ENCODE data around the gene CEL. TPM values are rescaled to one million over a fixed set of nuclear protein-coding genes. Genes with fewer than 3 reads are reported as not detected.
A peak's percentile ranks its signal among the peaks of the same experiment; 100 is the strongest.
"Not testable (repeated sequence)": the region's sequence is repeated elsewhere in the genome, so short reads cannot be mapped to it uniquely, and the experiment has no call there.

The CEL gene
- polyA plus RNA-seq, 1 donor, result 2.6 TPM

DNA sequence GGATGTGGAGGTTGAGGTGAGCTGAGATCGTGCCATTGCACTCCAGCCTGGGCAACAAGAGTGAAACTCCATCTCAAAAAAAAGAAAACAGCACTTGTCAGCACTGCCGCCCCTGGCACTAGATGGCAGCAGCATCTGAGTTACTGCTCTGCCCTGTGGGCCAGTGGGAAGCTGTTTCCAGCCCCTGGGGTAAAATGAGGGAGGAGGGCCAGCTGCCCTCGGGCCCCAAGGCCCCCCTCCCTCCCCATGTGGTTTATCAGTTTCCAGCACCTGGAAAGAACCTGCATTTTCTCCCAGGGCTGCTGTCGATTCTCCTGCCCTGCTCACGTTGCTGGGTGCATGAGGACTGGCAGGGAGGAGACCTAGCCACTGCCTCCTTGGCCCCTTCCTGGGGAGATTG is 13.2 kb upstream of the CEL start:
- DNase-seq, result no peak

DNA sequence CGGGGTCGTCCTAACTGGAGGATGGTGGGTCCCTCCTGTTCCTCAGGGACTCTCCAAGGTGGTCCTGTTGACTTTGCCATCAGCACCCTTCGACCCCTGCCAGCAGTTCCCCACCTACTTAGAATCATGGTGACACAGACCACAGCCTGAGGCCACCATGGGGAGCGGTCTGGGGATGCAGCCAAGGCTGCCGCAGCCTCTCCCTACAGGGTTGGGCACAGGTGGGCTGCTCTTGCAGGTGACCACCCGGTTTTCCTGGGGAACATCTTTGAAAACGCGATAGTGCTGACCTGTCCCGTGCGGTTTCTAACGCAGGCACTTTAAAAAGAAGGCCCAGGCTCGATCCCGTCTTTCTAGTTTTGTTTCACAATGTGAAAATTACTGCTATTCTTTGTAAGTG is 12.7 kb upstream of the CEL start:
- no peak for DNase-seq

DNA sequence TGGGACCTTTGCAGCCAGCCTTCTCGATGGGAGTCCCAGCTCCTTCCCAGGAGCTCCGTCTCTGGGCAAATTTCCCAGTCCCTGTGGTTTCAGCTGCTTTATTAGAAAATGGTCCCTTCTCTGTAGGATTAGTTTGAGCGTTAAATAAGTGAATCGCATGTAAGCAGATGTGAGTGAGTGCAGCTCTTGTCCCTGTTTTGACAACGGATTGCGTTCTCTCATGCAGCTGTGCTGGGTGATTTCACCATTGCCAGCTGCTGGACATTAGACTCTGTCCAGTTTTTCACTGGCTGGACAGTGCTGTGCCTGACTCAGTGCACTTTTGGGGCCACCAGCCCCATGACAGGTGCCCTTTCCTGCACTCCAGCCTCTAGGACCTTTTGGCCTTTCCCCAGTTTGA is 11.6 kb upstream of the CEL start:
- peak; percentile 33 for DNase-seq

DNA sequence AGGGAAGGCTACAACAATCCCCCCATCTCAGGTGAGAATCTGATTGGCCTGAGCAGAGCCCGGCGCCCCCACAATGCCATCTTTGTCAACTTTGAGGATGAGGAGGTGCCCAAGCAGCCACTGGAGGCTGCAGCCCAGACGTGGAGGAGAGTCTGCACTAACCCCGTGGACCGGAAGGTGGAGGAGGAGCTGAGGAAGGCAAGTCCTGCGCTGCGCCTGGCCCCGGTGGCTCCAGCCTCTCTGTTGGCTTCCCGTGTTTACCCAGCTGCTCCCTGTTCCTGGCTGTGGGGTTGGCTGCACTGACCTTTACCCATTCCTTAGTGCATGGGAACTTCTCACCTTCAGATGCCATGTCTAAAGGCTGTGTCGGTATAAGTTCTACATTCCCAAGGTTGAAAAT is 11.0 kb upstream of the CEL start:
- no peak for DNase-seq

DNA sequence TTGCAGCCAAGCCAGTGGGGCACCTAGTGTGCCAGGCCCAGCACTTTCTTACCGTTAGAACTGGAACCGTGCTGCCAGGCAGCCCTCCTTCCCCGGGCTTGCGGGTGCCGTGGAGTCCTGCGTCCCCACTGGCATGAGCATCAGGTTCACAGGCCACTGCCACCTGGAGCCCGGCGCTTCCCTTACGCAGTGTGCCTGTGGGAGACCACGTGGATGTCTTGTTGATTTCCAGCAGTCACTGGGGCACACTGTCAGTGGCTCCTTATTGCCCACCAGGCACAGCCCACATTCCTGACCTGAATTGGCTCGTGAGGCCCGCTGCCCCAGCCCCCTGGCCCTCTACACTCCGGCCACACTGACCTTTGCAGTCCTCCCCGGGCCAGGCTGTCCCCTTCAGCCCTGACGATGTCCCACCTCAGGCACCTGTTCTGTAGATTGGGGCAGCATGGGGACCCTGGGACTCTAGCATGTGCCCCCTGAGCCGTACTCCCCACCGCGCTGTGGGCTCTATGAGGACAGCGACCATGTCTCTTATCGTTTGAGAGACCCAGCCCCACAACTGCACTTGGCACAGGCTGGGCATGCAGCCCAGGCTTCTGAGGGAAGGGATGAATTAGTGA is 10.4 kb upstream of the CEL start:
- DNase-seq, result no peak

DNA sequence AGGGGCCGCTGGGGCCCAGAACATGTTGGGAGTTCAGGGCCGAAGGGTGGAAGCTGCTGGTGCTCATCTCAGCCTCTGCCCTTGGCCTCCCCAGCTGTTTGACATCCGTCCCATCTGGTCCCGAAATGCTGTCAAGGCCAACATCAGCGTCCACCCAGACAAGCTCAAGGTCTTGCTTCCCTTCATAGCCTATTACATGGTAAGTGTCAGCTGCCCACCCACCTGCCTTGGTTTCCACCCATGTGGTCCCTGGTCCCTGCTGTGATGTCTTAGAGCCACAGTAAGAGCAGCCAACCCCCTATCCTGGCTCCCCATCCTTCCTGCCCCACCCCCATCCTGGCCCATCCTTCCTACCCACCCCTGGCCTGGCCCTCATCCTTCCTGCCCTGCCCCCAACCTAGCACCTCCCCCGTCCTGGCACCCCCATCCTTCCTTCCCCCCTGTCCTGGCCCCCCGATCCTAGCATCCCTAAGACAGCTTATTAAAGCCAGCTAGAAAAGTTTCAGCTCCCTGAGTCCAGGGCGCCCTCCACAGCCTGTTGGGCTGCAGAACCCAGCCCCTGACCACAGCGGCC is 9.7 kb upstream of the CEL start:
- no peak for DNase-seq

DNA sequence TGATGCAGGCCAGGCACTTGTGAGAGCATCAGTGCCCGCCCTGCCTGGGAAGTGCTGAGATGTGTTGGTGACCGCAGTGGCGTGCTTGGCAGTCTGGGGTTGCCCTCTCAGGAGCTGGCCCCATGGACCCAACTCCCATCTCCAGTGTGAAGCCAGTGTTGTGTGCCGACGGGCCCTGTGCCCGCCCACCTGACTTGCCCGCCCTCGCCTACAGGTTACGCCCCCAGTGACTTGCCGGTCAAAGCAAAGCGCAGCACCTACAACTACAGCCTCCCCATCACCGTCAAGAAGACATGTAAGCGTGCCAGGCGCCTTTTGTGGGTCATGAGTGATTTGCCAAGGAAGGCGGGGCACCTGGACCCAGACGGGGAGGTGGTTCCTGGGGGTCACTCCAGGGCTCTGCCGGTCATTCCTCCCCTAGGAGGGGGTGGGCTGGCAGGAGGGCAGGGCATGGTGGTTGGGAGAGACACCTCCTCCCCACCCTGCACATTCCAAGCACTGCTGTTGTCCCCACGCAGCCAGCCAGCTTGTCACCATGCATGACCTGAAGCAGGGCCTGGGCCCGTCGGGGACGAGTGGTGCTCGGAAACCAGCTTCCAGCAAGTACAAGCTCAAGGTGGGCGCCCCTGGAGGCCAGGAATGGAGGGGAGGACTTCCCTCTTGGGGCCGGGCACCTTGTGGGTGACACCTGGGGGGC is 7.4 kb upstream of the CEL start:
- DNase-seq, result no peak

DNA sequence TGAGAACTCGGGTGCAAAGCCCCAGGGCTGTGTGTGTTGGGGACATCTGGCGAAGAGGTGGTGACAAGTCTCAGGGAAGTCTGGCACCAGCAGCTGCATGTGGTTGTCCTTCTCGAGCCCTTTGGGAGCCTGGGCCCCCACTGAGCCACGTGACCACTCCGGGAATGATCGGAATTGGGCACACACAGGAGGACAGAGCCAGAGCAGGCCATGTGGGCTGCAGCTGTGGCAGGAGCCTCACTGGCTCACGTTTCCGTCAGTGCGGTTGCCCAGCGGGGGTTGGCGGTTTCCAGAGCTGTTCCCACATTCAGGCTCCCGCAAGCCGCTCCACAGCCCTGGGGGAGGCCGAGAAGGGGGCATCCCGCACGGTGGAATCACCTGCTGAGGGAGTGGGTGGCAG is 6.8 kb upstream of the CEL start:
- DNase-seq, result peak; percentile 50

DNA sequence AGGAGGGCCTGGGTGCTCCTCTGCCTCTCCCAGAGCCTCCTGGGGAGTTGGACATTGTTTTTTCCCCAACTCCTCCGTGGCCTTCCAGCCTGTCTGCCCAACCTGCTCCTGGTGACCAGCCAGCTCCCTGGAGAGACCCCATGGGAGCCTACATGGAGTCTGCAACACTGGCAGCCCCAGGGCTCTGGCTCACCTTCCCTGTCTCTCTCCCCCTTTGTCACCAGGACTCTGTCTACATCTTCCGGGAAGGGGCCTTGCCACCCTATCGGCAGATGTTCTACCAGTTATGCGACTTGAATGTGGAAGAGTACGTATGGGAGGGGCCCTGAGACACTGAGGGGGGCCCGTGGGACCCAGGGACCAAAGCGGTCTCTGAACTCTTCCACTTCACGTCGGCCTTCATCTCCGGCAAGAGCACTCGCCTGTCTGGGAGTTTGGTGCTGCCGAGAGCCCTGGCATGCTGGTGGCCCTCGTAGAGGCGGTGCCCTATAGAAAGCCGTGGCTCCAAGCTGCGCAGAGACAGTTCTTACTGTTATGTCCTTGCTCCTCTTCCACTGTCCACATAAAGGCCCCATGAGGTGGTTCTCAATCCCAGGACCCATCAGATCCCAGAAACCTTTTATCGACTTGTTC is 5.9 kb upstream of the CEL start:
- no peak for DNase-seq

DNA sequence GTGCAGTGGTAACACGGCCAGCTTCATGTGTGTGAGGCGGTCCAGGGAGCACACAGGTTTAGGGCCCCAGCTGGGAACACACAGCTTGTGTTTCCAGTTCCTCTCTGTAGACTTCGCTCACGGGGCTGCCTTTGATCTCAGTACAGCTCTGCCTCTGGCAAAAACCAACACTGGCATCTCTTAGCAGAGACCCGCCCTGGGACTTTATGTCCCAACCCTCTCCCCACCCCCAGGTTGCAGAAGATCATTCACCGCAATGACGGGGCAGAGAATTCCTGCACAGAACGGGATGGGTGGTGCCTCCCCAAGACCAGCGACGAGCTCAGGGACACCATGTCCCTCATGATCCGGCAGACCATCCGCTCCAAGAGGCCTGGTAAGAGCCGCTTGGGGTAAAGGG is 5.2 kb upstream of the CEL start:
- DNase-seq, result no peak

DNA sequence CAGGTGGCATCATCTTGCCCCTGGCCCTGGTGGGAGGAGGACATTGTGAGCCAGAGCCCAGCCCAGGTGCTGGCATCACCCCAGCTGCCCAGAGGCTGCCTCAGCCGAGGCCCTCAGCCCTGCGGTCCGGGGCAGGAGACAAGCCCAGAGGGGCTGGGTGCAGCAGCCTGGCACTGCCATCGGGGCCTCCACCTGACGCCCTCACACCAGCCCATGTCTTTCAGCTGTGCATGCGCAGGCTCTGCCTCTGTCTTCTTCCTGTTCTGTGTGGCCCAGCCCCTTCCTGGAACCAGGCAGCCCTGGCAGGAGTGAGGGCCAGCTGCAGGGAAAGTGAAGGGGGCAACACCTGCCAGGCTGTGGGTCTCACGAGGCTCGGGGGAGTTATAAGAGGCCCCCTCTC is 4.8 kb upstream of the CEL start:
- no peak for DNase-seq

DNA sequence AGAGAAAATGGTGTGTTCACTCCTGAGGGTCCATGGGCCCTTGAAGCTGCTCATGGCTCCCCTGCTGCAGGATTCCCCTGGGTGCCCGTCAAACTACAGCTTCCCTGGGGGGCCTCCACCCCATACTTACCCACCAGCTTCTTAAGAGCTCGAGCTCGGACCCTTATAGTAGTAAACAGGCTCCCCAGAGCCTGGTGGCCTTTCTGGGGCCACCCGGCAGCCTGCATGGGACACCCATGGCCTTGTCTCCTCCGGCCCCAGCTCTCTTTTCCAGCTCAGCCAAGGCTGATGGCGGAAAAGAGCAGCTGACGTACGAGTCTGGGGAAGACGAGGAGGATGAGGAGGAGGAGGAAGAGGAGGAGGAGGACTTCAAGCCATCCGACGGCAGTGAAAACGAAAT is 4.2 kb upstream of the CEL start:
- DNase-seq, result no peak

DNA sequence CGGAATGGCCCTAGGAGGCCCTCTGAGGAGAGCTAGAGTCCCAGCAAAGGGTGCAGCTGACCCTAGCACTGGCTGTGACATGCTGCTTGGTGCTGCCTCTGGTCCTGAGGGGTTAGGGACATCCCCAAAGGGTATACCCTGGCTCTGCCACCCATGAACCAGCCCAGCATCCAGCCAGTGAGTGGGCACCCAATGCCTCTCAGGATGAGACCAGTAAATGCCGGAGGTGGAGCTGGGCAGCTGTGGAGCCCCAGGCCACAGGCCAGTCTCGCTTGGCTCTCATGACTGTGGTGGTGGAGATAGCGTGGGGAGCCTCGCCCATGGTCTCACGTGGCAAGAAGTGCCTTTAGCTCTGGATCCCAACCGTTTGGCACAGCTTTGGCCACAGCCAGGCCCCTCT is 3.7 kb upstream of the CEL start:
- no peak for DNase-seq

DNA sequence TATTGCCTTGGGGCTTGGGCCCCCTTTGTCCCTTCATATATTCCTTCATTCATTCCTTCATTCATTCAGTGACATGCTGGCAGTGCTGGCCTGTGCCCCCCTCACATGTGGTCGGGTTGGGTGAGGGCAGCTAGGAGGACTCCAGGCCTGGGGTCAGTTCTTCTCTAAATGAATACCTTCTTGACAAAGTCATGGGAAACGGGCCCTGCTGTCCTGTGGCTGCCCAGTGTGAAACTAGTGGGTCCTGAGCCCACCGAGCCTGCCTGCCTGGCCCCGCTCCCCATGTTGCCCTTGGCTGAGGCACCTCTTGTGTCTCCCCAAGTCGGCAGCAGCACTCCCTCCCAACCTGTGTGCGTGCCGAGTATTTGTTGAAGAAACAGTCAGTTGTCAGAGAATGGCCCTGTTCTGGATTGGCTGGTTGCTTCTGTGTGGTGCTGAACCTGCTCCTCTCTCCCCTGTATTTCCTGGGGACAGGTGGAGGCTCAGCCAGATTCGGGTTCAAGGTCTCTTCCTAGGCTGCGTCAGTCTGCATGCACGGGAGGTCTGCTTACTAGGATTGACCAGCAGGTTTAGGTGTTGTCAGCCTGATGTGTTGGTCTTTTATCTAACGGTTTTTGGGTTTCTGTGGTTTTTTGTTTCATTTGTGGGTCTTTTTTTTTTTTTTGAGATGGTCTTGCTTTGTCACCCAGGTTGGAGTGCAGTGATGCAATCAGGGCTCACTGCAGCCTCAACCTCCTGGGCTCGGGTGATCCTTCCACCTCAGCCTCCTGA is 3.0 kb upstream of the CEL start:
- DNase-seq, result no peak

DNA sequence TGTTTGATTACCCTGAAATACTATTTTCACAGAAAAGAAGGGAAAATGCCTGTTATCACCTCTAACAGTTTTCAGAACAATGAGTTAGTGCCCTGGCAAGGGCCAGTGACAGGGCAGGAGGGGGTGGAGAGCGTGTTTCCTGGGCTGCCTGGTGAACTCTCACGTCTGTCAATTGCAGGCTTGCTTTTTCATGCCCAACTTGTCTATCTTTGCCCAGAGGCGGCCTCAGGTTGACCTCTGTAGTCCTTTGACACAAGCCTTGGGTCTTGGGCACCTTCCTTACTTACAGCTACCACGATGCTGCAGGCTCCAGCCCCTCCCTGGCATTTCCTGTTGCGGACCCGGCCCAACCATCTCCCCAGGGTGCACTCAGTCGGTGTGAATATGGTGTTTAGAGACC is 2.2 kb upstream of the CEL start:
- no peak for DNase-seq

DNA sequence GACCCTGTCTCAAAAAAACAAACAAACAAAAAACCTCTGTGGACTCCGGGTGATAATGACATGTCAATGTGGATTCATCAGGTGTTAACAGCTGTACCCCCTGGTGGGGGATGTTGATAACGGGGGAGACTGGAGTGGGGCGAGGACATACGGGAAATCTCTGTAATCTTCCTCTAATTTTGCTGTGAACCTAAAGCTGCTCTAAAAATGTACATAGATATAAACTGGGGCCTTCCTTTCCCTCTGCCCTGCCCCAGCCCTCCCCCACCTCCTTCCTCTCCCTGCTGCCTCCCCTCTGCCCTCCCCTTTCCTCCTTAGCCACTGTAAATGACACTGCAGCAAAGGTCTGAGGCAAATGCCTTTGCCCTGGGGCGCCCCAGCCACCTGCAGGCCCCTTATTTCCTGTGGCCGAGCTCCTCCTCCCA is 1.4 kb upstream of the CEL start:
- no peak for DNase-seq

DNA sequence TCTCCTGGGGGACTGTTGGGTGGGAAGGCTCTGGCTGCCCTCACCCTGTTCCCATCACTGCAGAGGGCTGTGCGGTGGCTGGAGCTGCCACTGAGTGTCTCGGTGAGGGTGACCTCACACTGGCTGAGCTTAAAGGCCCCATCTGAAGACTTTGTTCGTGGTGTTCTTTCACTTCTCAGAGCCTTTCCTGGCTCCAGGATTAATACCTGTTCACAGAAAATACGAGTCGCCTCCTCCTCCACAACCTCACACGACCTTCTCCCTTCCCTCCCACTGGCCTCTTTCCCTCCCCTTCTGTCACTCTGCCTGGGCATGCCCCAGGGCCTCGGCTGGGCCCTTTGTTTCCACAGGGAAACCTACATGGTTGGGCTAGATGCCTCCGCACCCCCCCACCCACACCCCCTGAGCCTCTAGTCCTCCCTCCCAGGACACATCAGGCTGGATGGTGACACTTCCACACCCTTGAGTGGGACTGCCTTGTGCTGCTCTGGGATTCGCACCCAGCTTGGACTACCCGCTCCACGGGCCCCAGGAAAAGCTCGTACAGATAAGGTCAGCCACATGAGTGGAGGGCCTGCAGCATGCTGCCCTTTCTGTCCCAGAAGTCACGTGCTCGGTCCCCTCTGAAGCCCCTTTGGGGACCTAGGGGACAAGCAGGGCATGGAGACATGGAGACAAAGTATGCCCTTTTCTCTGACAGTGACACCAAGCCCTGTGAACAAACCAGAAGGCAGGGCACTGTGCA is 590 bp upstream of the CEL start:
- not testable (repeated sequence) for DNase-seq

DNA sequence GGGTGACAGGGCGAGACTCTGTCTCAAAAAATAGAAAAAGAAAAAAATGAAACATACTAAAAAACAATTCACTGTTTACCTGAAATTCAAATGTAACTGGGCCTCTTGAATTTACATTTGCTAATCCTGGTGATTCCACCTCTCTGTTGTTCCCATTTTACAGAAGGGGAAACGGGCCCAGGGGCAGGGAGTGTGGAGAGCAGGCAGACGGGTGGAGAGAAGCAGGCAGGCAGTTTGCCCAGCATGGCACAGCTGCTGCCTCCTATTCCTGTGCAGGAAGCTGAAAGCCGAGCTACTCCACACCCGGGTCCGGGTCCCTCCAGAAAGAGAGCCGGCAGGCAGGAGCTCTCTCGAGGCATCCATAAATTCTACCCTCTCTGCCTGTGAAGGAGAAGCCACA is 788 bp downstream of the CEL start:
- not testable (repeated sequence) for DNase-seq

DNA sequence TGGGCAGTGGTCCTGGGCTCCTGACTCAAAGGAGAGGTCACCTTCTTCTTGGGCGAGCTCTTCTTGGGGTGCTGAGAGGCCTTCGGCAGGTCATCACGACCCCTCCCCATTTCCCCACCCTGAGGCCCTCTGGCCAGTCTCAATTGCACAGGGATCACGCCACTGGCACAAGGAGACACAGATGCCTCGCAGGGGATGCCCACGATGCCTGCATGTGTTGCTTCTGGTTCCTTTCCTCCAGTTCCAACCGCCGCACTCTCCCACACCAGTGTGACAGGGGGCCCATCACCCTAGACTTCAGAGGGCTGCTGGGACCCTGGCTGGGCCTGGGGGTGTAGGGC is 1.3 kb downstream of the CEL start:
- no peak for DNase-seq

DNA sequence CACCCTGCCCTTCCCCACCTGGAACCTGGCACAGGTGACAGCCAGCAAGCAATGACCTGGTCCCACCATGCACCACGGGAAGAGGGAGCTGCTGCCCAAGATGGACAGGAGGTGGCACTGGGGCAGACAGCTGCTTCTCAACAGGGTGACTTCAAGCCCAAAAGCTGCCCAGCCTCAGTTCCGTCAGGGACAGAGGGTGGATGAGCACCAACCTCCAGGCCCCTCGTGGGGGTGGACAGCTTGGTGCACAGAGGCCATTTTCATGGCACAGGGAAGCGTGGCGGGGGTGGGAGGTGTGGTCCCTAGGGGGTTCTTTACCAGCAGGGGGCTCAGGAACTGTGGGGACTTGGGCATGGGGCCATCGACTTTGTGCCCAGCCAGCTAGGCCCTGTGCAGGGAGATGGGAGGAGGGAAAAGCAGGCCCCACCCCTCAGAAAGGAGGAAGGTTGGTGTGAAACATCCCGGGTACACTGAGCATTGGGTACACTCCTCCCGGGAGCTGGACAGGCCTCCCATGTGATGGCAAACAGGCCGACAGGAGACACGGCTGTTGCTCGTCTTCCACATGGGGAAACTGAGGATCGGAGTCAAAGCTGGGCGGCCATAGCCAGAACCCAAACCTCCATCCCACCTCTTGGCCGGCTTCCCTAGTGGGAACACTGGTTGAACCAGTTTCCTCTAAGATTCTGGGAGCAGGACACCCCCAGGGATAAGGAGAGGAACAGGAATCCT is 1.9 kb downstream of the CEL start:
- no peak for DNase-seq

DNA sequence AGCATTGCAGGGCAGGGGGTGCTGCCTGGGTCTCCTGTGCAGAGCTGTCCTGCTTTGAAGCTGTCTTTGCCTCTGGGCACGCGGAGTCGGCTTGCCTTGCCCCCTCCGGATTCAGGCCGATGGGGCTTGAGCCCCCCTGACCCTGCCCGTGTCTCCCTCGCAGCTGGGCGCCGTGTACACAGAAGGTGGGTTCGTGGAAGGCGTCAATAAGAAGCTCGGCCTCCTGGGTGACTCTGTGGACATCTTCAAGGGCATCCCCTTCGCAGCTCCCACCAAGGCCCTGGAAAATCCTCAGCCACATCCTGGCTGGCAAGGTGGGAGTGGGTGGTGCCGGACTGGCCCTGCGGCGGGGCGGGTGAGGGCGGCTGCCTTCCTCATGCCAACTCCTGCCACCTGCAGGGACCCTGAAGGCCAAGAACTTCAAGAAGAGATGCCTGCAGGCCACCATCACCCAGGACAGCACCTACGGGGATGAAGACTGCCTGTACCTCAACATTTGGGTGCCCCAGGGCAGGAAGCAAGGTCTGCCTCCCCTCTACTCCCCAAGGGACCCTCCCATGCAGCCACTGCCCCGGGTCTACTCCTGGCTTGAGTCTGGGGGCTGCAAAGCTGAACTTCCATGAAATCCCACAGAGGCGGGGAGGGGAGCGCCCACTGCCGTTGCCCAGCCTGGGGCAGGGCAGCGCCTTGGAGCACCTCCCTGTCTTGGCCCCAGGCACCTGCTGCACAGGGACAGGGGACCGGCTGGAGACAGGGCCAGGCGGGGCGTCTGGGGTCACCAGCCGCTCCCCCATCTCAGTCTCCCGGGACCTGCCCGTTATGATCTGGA is 2.7 kb downstream of the CEL start:
- DNase-seq, result no peak
